T-helper 22 cell (primary cell): ENCODE measurements around the gene PRKAG1.
"Not testable (repeated sequence)": the region's sequence is repeated elsewhere in the genome, so short reads cannot be mapped to it uniquely, and the experiment has no call there.

Source experiments
- DNase-seq: peaks from one replicate; pipeline ENCODE4 v3.0.0-alpha.2; 2020; ENCODE audit warnings: low read depth

The PRKAG1 gene

DNA sequence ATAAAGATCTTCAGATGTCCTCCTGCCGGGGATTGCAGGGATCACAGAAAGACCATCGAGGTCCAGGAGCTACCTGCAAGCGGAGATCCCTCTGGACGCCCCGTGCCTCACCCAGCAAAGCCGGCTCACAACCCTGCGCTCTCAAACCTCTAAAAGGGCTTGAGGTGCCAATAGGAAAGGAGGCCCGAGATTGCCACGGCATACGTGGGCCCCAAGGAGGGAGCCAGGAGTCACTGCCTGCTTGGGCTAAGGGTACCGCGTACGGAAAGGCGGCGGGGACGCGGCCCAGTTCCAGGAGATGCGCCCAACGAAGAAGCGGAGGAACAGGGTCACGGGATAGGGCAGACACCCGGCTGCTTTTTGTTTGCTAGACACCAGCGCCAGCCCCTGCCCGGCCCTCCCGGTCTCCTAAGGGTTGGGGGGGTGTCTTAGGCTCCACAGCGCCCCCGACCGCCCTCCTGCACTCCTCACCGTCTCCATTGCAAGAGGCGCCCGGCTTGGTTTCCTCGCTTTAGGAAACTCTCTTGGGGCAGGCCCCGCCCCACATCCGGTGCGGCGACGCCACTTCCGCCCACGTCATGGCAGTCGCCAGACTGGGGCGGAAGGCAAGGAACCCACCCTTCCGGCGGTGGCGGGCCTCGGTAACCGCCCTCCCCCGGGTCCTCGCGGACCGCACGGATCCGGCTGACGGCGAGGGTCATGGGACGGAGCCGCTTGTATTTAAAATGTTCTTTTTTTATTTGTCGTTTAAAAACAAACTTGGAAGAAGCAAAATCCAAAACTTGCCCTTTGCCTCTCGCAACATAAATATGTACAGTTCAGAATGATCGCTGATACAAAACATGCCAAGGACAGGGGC, at the start of gene PRKAG1:
PRKAG1 (minus strand) TSS at position 516 of the 859 bp plus-strand sequence; CDS start at position 480, 36 bp downstream.
- DNase-seq: peak; percentile 96

DNA sequence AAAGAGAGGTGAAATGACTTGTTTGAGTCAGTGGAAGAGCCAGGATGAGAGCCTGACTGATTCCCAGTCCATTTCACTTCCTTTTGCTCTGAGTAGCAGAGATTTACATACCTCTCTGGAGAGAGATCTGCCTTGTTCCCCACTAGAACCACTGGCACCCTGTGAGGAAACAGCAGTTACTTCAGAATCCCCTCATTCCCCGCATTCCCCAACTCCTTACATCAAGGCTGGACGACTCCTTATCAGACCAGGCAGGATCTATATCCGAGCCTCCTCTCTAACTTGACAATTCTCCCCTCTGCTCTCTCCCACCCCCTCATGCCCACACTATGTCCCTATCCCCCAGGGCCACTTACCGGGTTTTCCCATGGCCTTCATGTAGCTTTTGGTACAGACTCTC, 47.5 kb upstream of the PRKAG1 start:
- no peak for DNase-seq

DNA sequence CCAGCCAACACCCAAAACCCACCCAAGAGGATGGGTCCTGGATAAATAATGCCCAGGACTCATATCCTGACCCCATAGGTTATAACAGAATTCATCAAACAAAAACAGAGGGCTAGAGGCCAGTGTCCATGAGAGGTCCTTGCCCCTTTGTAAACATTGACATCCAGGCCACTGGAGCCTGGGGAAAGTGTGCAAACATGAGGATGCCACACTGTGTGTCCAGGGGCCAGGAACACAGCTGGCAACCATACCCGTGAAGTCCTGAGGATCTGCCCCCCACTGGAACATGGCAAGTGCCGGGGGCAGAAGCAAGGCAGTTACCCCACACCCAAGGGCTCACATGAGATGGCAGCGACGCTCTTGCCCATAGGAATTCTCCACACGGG, 46.2 kb upstream of the PRKAG1 start:
- no peak for DNase-seq

DNA sequence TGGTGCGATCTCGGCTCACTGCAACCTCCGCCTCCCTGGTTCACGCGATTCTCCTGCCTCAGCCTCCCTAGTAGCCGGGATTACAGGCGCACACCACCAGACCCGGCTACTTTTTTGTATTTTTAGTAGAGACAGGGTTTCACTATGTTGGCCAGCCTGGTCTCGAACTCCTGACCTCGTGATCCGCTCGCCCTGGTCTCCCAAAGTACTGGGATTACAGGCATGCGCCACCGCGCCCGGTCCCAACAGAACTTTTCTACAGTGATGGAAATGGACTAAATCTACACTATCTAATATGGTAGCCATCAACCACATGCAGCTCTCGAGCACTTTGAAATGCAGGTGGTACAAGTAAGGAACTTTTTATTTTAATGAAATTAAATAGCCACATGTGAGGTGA, 43.3 kb upstream of the PRKAG1 start:
- not testable (repeated sequence) for DNase-seq

DNA sequence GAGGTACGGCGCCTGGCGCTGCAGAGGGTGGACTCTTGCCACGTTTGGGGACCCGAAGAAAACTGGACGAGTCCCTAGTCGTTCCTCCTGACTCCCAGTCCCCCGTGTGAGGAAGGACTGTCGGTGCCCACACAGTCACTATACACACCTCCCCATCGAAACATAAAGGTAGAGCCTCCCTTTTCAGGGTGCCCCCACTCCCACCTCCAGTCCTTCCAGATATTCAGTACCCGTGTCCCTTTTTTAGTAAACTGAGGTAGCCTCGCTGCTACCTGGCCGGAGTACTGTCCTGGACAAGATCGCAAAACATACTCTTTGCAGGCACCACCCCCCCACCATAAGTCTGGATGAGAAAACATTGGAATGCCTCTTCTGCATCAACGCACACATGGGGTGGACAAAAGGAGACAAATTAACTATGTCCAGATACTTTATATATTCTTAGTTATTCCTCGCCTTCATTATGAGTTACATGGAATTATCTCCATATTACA, 42.6 kb upstream of the PRKAG1 start:
- DNase-seq: no peak

DNA sequence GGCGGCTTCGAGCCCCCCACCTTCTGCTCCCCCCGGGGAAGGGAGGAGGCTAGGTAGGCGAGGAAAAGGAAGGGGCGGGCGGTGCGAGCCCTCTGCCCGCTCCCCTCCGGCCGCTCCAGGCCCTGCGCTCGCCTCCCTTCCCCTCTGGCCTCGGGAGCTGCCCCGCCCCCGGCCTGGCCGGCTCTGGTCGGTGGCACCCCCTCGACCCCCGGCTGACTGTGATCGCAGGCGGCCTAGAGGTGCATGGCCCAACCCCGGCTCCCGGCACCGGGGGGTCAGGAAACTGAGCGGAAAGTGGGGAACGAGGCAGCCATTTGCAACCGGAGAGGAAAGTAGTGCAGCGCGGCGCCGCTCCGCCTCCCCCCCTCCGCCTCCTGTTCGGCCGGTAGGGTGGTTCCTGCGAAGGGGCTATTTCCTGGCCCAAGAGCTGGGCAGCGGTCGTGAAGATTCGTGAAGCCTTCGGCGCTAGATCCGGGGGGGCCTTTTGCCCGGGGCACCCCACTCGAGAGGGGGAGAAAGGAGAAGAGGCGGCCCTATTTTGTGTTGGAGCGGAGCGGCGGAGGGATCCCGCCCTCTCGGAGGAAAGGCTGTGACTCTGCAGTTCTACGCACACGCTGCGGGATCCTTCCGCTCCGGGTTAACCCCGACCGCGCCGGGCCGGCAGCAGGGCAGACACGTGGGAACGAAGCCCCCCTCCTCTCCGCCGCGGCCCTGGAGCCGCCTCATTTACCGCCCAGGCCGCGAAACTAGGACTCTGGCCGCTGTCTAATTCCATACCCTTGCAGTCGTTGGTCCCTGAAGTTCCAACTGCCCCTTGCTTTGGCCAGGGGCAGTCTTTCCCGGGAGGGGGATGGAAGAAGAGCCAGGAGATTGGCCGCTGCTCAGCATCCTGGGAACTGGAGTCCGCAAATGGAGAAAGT, 41.9 kb upstream of the PRKAG1 start, which contains the start of gene KMT2D:
KMT2D (minus strand) TSS at position 558 of the 920 bp plus-strand sequence. CDS start 5,470 bp downstream, outside the sequence.
- peak; percentile 77 for DNase-seq

DNA sequence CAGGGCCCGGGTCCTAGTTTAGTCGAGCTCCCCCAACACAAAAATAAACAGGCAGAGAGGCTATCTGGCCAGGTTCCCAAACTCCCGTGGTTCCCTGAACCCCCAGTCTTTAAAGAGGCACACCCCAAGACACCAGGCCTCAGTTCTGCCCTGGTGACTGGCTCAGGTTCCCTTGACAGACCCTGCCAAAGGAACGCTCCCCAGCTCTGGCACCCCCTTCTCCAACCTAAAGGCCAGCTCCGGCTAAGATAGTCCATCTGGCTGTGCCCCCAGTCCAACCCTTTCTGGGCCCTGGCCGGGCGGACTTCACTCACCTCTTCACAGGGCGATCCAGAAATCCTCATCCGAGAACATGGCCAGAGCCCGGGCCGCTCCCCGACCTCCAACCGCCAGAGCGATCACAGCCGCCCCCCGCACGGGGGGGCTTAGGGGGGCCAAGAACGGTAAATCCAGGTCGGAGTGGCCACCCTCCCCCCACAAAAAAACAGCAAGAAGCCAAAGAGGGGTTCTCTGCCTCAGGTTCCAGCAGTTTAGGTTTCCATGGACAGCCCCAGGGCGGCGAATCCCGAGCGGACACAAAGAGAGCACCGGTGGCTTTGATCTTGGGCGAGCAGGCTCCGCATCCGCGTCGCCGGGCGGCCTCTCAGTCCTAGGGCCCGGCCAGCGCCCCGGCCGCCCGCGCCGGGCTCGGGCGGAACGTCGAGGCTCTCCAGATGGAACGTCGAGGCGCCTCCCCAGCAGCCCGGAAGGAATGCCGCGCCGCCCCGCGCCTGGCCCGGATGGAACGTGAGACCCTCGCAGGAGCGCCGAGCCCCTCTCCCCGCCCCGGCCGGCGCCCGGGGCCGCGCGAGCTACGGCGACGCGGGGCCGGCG, 41.0 kb upstream of the PRKAG1 start:
- no peak for DNase-seq

DNA sequence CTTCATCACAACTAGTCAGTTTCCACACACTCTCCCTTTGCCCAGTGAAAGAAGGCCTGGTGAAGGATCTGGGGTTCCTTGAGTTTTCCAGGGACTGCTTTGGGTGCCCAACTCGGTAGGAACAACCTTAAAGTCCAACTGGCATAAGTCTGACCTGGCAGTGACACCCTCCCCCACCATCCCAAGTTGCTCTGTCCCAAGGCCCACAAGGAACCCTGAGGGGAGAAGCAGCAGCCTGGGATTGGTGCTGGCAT, 40.4 kb upstream of the PRKAG1 start:
- no peak for DNase-seq

DNA sequence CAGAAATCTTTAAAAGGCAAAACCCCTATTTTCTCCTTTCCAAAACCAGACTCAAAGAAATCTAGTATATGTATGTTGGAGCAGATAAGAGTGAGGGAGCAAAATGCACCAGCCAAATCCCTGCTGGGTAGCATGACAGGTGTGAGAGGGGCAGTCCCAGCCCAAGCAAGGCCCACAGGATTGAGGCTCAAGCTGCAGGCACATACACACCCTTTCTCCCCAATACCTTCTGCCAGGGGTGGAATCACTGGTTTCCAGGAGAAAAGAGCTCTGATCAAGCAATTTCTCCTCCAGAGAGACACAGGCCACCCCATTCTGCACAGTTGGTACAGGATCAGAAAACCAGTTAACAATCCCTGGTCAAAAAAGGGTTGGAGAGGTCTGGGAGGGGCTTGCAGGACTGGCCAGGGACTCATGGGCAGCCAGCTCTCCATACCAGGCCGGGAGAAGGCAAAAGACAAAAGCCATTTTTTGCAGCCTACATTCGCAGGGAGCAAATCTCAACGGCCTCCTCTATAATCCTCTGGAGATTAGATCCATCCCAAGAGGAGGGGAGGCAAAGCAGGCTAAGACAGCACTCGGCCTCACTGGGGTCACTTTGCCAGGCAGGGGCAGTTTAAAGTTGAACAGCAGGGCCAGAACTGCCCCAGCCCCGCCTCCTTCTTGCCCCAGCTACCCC, 39.9 kb upstream of the PRKAG1 start:
- no peak for DNase-seq

DNA sequence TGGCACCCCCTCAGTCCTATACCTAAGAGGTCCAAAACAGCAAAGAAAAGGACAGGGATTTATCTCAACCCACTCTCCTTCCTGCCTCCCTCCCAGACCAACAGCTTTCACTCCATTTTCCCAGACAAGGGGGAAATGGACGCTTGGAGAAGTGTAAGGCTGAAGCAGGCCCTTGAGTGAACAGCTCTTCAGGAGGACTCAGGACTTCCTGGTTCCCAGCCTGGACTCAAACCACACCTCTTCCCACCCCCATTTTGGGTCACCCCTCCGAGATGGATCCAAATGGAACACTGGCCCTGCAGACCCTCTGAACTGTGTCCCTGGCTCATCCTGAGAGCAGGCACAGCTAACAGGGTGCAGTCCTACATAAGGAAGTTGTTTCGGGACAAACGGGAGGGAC, 39.3 kb upstream of the PRKAG1 start:
- DNase-seq: no peak

DNA sequence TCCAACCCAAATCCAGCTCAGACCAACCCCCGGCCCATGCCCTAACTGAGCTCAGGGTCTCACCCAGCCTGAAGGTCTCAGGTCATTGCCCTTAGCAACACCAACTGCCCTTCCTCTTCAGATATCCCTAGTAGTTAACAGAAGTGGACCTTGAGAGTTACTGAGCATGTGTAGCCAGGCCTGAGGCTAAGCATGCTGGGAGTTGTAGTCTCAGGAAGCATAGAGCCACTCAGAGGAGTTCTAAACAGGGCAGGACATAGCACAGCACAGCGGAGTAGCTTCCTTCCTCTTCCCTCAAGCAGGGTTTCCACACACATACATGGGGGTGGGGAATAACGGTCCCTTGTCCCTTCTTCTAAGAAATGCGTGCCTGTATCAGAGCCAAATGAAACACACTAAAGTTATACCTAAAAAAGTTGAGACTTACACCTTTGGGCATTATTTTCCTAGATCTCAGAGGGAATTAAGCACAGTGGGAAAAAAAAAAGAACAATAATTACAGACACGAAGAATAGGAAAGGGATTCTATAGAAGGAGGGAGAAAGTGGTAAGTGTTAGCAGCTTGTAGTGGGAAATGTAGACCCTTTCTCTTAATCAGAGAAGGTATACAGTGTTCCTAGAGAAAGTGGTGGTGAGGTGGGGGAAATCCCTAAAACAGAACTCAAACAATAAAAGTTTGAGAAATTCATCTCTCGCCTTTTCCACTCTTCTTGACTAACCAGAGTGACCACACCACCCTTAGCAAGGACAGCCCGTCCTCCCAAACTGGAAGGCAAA, 37.6 kb upstream of the PRKAG1 start:
- DNase-seq: peak; percentile 45

DNA sequence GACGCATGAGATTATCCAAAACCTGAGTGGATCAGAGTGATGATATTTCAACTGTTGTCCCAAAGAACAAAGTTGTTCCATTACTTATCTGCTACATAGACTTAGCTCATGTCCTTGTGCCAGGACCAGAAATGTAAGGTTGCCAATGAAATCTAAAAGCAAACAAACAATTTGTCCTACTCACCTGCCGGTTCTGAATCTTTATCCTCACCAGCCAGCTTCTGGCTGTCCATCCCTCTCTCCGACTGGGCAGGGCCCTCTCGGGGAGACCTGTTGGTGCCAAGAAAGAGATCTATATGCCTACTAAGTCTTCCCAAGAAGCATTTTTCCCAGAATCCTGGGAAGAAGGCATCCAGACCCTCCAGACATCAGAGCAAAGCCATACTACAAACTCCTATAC, 36.5 kb upstream of the PRKAG1 start:
- DNase-seq: no peak

DNA sequence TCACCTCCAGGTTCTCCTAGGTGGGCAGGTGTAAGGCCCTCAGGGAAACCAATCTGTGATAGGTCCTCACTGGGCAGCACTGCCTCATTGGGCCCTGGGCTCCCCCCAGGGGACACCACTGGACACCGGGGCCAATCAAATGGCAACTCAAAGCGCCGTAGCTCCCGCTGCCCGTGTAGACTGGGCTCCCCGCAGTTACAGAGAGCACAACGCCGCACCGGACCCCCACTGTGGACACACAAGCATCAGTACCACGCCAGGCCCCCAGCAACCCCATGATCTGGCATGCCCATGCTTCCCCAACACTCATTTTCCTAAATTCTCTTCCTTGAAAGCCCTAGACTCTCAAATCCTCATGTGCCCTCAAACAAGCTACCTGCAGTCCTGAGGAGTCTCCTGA, 35.9 kb upstream of the PRKAG1 start:
- no peak for DNase-seq

DNA sequence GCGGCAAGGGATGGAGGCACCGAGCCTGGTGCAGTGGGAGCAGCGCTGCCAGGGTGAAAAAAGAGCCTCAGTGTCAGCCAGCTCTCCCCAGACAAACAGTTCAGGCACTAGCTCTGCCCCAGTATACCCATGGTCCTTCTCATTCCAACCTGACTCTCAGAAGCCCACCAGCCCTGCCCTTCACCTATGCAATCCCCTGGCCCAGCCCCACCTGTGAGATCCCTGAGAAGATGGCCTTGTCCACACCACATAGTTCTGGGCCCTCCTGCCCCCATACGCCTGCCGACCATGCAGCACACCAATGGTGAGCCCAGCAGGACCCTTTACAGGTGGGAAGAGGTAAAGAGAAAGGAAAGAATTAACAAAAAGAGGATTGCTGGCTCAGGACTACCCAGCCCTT, 35.5 kb upstream of the PRKAG1 start:
- no peak for DNase-seq

DNA sequence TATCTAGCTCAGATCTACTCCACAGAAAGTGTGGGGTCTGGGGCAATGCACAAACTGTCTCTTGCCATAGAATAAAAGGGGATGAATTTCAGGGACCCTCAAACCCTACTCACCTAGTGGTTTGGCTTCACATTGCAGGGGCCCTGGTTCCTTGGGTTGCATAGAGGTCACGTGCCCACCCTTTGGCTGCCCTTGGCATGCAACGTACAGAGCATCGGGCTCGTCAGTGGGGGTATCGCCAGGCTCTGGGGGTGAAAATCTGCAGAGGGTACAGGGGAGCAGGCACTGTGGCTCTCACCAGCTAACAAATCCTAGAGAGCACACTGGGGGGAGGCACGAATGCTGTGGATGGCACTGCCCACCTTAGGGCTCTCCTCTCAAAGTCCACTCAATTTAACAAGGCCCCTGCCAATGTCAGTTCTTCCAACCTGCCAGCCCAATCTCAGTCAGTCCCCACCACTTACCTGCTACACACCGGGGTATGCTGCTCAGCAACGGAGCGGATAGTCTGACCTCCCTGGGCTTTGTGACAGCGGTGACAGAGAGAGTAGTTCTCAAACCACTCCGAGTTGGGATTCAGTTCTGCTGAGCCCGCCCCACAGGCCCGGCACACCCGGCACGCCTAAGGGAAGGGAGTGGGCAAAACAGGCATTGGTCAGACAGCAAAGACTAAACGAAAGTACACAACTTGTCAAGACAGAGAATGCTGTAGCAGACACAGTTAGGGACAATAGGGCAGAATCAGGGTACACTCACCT, 34.1 kb upstream of the PRKAG1 start:
- DNase-seq: no peak

DNA sequence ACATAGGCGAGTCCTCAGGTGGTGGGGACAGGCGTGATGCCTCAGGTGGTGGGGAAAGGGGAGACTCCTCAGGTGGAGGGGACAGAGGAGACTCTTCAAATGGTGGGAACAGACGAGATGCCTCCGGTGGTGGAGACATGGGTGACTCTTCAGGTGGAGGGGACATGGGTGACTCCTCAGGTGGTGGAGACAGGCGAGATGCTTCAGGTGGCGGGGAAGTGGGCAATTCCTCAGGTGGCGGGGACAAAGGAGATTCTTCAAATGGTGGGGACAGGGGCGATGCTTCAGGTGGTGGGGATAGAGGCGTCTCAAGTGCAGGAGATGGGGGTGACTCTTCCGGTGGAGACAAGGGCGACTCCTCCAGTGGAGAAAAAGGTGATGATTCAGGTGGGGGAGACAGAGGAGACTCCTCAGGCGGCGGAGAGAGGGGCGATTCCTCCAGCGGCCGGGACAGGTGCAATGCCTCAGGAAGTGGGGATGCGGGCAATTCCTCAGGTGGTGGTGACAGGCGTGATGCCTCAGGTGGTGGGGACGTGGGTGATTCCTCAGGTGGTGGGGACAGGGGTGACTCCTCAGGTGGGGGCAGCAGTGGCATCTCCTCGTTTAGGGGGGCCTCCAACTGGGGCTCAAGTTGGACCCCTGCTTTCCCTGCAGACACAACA, 33.3 kb upstream of the PRKAG1 start:
- DNase-seq: no peak

DNA sequence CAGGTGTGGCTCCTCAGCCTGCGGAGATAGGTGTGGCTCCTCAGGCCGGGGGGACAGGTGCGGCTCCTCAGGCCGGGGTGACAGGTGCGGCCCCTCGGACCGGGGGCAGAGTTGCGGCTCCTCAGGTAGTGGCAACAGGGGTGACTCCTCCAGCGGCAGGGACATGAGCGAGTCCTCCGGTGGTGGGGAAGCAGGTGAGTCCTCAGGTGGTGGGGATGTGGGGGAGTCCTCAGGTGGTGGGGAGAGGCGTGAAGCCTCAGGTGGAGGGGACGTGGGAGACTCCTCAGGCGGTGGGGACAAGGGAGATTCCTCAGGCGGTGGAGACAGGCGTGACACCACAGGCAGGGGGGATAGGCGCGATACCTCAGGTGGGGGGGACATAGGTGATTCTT, 32.8 kb upstream of the PRKAG1 start:
- no peak for DNase-seq

DNA sequence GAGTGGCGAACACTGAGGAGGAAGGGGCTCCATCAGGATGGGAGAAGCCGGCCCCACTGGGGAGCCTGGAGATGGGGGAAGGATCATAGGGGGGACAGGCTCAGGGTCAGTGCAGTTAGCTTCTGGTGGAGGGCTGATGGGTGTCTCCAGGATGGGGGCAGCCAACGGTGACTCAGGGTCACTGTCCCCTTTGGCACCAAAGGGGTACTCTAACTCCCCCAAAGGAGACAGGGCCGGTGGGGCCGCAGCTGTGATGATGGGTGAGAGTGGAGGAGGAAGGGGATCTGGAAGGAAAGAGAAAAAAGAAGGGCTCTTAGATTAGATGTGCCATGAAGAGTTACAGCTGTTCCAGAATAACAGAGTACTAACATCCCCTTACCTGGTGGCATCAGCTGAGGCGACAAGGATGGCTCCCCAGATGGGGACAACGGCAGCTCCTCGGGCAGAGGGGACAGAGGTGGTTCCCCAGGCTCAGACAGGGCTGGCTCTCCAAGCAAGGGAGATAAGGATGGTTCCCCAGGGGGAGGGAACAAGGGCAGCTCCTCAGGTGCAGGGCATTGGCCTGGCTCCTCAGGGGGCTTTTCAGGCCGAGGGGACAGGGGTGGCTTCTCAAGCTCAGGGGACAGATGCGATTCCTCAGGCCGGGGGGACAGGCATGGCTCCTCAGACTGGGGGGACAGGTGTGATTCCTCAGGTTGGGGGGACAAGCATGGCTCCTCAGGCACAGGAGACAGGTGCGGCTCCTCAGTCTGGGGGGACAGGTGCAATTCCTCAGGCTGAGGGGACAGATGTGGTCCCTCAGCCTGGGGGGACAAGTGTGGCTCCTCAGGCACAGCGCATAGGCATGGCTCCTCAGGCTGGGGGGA, 32.2 kb upstream of the PRKAG1 start:
- no peak for DNase-seq
